ENCODE data around the gene NRCAM.

The NRCAM gene

DNA sequence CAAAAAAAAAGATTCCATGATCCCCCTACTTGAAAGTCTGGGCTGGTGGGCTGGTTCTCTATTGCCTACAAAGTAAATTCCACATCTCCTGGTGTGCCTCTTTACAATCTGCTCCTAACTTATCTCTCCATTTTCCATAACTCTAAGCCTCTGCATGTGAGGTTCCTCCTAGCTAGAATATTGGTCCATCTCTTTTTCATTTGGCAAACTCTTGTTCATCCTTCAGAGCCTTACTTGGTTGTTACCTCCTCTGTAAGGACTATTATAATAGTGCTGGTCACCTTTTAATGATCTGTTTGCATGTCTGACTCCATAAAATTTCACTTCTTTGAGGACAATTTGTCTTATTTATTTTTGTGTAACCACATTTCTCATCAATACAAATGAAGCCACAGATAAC, 1.6 kb upstream of the NRCAM start:
- DNase-seq, result no peak

DNA sequence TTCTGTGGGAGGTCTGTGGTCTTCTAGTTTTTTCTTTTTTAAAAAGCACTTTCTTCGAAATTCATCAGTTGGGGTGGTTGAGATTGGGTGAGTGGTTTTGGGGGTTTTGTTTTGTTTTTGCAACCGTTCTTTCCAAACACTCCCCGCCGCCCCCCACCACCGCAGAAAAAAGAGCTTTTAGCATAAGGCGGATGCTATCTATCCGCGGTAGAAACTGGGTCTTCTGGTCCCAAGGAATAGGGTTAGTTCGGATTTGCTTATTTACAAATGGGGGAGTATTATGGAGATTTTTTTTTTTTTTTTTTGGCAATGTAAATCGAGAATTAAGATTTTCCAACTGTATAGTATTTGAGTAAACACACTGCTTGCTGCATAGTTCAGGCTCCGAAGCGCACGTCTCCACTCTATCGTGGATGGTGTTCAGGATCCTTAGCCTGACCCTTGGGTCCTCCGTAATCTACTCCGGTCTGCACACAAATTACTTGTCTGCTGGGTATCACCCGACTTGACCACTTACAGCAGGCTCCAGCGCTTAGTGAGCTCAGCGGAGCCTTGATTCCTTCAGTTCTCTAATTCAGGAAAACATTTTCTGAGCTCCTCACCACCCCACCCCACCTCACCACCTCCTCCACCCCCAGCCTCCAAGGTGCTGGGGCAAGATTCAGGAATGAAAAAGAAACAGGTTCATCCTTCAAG, 757 bp upstream of the NRCAM start:
- no peak for DNase-seq

DNA sequence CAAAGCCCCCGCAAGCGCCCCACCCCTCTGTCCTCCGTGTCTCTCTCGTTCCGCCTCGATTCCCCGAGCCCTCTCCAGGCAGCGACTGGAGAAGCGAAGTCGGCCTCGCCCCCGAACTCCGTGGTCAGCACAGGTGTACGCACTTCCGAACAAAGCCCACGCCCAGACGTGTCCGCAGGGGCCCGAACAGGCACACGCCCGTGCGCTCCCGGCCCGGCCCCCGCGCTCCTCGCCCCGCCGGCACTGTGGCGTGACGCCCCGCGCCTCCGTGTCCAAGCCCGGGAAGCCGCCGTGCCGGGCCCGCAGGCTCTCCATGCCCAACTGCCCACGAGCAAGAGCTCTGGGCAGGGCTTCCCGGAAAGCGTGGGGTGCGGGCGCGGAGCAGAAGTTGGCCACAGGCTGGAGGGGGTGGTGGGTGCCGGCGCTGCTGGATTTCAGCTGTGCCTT, 662 bp downstream of the NRCAM start:
- DNase-seq, result peak; percentile 34 to 38

DNA sequence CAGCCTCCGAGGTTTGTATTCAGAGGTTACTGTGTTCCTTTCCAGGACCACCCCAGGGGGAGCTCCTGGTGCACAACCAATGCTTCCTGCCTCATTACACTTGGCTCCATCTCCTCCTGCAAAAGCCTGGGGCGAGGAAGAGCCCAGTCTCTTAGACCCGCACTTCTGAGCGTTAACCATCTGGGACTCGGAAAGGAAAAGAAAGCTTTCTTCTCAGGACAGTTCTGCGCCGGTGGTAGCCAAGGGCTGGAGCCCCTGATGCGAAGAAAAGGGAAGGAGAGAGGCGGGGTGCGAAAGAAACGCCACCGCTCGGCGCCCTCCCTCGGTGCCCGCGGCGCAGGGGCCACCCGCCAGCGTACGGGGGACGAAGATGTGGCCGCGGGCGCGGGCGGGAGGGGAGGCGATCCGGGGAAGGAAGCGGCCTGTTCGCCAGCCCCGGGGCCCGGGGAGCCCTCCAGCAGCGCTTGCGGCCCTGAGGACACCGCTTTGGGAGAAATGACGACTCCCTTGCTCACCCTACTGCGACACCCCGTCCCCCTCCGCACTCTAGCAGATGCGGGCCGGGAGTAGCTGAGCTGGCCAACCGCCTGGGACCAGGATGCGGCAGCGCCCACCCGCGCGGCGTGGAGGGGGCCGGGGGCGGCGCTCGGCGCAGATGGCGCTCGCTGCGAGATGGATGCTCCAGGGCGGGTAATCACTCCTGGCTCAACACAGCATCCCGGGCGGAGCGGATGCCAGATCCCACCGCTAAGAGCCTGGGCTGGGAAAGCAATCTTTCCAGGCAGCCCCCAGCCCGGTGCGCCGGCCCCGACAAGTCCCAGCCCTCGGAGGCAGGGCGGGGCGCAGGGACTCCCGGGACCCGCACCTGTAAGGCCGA, 1.3 kb downstream of the NRCAM start:
- DNase-seq, result no peak

DNA sequence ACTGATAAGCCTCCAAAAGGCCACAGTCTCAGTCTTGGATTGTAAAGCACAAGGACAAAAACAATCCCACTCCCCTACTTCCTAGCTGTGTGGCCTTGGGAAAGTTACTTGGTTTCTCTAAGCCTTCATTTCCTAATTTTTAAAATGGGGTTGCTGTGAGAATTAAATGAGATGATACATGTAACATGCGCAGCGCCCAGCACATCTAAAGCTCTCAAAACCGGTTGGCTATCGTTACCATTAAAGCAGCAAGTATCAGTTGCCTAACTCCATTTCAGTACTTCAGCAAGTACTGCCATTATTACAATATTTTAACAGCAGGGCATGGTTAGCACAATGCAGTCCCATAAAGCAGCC, 1.9 kb downstream of the NRCAM start:
- no peak for DNase-seq

DNA sequence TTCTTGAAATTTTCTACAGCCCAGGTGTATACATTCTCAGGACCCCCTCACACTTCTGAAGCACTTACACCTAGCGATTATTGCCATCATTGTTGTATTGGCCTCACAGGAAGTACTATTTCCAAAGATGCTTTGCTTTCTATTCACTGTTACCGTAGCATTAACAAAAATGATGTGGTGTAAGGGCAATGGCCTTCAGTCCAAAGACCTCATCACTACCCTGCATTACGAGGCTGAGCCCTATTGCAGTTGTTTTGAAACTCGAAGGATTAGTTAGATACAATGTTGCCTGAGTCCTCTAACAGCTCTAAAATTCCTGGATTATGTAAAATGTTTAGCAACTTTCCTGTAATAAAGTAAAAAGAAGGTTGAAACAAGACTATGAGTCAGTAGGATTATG, 2.9 kb downstream of the NRCAM start:
- DNase-seq, result peak in 1 of 2 donors; percentile 32

DNA sequence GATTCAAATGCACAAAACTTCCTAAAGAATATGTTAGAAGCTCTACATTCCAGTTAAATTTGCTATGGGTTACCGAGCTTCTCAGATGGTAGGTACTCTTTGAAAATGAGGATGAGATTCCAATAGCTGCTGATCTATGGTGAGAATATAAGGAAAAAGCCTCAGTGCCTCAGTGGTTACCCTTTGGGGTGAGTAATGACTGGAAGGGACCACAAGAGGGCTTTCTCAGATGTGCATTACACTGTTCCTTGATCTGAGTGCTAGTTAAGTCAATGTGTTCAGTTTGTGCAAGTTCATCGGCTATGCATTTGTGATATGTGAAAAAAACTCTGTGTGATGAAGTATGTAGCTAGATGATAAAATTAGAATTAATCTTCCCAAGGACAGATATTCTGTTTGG, 3.5 kb downstream of the NRCAM start:
- peak in 1 of 2 donors; percentile 22 for DNase-seq

DNA sequence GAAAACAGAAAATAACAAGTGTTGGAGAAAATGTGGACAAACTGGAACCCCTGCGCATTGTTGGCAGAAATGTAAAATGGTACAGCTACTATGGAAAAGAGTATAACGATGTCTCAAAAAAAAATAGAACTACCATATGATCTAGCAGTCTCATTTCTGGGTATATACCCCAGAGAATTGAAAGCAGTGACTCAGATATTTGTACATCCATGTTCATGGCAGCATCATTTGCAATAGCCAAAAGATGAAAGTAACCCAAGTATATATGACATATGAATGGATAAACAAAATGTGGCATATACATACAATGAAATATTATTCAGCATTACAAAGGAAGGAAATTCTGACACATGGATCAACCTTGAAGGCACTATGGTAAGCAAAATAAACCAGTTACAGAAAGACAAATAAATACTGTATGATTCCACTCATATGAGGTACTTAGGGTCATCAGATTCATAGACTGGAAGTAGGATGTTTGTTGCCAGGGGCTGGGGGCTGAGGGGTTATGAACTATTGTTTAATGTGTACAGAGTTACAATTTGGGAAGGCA, 4.9 kb downstream of the NRCAM start:
- no peak for DNase-seq

DNA sequence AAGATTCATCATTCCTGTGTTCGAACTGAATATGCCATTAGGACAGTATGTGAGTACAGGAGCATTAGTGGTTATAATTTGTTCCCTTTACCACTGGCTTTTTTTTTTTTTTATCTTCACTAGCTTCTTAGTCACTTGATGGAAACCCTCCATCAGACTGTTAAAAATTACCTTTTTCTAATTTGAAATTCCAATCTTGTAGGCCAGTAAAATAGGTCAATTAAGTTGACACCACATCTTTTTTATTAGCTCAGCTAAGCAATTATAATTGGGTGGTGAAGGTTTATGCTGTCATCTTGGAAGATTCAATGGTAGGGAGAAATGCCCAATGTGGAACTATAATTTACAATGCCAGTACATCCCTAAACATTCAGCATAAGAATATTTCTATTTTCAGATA, 6.1 kb downstream of the NRCAM start:
- DNase-seq, result no peak

DNA sequence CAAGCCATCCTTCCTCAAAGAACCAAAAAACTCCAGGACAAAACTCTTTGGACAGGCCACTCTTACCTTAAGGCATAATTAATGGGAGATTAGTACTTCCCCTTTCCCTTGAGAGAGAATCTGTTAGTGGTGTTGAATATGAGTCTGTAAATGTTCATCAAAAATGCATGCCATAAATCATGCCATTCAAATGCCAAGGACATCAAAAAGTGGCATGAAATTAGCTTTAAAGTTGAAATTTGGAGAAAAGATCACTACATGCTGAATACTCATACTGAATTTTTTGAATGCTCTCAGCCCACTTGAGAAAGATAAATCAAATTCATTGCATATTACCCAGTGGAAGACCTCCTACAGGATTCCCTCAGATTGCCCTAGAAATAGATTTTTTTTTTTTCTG, 6.7 kb downstream of the NRCAM start:
- no peak for DNase-seq

DNA sequence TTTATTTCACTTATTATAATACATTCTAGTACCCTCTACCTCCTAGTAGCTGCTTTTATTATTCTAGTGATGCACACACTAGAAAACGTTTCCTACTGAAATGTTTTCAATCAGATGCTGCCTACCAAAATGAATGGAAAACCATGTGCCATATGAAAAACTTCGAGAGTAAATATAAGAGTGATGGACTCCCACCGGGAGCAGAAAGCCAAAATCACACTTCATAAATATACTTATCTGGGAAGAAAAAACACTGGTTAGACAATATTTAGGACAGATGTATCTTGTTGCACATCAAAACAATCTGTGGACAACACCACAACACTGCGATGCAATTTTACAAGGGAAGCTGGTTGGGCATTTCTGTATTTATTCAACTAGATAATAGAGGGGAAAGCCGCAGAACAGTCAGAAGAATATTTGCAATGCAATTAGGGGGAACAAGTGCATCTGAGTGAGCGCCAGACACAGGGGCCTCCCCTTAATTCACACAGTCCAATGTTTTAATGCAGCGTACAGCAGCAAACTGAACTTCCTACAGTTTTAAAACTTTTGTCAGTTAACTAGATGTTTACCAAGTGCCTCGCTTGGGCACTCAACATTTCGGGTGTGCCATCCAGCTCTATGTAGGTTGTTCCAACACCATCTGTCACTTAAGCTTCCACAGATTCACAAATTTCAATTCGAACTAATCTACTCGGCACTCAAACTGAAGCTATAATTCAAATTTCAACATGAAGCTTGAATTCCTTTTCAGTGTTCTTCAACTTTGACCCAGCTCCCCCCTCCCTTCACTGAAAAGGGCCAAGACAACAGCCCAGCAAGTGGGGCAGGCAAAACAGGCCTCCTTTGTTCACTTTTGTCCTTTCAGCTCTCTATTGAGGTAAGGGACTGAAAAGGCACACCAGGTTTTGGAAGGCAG, 7.4 kb downstream of the NRCAM start:
- no peak for DNase-seq

DNA sequence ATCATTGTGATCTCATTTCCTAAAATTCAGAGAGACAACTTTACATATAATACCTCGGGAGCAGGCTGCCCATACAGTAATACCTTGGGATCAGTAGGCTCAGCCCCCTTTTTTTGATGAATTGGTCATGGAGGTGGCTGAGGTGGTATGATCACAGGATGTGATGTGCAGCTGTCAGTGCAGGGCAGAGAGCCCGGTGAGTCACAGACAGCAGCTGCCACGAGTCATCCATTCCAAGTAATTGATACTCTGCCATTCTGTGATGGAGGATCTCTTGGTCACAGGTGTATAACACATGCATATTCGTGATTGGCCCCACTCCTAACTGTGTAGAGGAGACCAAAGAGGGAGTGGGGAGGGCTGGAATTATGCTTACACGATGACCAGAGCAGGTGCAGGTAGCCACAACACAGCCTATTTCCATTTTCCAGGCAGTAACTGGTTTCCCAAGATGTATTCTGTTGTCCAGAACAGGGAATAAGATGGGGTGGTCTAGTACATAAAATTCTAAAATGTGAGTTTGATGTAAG, 14.1 kb downstream of the NRCAM start:
- no peak for DNase-seq

DNA sequence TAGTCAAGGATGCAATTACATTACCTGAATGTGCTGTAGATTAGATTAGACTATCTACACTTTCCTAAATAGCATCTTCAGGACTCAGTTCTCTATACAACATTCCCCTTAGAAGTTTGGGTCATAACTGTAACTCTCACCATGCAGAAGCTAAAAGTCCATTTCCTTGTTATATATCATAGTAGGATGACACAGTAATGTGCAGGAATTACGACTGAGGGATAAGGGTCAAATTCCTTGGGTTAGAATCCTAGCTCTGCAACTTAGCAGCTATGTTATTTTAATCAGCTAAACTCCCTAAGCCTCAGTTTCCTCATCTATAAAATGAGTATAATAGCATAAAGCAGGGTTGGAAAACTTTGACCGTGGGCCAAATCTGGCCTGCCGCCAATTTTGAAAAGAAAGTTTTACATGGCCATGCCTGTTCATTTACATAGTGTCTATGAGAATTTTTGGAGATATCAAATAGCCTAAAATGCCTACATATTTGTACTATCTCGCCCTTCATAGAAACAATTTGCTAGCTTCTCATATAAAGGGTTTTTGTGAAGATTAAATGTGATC, 14.8 kb downstream of the NRCAM start:
- no peak for DNase-seq

DNA sequence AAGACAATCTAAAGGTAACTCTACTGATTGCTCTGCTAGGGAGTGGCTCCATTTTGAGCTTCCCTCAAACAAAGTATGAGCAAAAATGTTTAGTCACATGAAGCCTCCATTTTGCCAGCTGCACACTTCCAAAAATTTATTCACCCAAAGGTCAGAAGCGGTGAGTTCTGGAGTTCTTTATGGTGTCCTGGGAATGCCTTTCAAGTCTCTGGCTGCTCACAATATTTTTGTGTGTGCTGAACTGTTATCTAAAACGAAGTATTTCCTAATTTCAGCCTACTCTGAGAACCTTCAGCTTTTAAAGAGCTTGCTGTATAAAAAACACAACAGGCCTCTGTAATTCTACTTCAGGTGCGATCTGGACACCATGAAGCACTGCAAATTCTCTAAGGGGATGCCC, 15.6 kb downstream of the NRCAM start:
- DNase-seq, result no peak

DNA sequence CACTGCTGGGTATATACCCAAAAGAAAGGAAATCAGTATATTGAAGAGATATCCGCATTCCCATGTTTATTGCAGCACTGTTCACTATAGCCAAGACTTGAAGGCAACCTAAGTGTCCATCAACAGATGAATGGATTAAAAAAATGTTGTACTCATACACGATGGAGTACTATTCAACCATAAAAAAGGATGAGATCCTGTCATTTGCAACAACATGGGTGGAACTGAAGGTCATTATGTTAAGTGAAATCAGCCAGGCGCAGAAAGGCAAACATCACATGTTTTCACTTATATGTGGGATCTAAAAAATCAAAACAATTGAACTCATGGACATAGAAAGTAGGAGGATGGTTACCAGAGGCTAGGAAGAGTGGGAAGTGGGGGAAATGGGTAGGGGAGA, 19.3 kb downstream of the NRCAM start:
- DNase-seq, result no peak

DNA sequence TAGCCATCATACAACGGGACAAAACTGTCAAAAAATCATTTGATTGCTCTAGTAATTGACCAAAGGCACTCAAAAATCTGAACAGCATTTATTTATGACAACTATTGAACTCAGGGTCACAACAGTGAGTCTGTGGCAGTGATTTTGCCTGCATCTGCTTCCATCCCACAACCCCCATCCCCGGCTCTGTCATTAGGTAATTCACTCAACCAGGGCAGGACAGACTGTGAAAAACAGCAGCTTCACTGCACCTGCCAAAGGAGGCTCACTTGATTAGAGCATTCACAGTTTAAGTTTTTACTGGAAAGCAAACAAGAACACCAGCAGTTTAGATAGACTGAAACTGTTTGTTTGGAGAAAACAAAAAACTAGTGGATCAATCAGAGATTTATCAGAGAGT, 22.2 kb downstream of the NRCAM start:
- no peak for DNase-seq

DNA sequence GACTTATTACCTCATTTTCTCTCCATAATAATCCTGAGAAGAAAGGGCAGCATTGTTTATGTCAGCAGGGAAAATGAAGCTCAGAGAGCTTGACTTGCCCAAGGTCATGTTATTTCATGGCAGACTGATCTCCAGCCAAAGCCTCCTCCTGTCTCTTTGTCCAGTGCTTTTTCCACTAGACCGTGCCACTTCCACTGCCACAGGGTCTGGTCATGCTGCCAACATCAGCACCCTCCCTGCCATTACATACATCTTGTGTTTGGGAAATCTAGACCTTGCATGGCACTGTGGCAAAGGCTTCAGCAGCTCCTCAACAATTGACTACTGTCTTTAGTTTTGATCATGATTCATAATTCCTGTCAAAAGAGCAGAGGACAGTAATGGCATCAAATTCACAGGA, 25.1 kb downstream of the NRCAM start:
- no peak for DNase-seq

DNA sequence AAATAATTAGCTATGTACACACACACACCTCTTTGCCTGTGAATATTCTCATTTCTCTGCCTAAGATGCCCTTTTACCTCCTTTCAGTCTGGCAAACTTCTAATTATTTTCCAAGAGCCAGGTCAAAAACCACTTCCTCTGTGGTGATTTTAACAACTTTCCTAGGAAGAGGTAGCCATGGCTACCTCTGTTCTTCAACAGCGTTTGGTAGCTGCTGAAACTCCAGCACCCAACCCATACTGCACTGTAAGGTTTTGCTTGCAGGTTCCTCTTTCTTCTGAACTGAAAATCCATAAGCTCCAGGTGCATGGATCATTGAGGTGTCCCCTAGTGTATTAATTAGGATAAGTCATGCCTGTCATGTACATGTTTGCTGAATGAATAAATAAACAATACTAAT, 25.6 kb downstream of the NRCAM start:
- DNase-seq, result no peak

DNA sequence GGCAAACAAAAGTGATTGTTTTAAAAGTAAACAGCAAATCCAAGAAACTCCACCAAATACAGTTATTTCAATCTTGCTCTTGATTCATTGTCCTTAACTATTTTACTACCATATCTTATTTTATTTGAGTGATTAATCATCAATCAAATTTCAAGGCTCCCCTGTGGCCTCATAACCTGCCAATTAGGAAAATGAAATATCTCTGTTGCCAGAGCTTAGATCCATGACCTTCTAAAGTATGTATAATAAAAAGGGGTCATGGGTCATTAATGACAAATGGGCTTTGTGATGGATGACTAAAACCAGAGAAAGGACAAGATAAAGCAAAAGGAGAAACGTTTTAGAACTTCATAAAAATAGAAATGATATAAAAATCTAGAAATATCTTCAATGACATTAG, 28.5 kb downstream of the NRCAM start:
- no peak for DNase-seq

DNA sequence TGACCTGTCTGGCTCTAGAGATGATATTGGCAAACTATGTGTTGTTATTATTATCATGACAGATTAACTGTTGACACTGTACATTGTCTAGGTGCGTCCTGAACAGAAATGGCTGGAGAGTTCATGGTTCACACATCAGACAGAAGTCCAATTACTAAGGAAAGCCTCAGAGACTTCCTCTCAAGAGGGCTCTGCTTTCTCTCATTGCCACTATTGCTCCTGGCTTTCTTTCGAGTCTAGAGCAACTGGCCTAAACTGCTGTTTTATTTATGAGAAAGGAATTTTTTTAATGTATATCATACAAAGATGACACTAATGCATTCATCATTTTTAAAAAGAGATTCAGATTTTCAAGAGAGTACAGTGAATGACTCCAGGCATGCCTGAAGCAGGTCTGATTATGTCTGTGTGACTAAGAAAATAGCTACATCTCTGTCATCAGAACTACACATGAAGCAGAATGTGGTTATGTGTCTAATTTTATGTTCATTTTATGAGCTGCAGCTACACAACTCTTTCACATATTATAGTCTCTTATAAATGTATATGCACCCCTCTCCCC, 30.4 kb downstream of the NRCAM start:
- no peak for DNase-seq

DNA sequence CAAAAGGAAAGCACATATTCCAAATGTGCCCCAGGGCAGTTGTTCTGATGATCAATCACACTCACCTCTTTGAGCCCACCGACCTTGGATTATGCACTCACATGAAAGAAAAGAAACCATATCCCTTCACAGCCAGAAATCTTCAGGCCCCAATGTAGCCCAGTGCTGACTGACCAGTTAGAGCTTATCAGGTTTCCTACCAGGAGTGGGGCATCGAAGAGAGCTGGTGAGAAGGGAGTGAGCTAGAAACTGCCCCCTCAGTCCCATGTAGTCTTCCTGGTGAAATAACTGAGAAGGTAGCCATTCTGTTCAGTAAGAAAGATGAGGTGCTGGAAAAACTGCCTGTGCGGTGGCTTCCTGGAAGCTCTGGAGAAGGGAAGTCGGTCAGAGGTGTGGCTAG, 32.2 kb downstream of the NRCAM start:
- DNase-seq, result no peak

Measured in inflammatory macrophage treated with lipopolysaccharide for 1 hour (primary cell).